ENCODE measurements around the gene ODAD3. TPM values are rescaled to one million over a fixed set of nuclear protein-coding genes. Genes with fewer than 3 reads are reported as not detected.

The ODAD3 gene
- total RNA-seq, 1 experiment from 2014 or later, result 3.9 TPM

DNA sequence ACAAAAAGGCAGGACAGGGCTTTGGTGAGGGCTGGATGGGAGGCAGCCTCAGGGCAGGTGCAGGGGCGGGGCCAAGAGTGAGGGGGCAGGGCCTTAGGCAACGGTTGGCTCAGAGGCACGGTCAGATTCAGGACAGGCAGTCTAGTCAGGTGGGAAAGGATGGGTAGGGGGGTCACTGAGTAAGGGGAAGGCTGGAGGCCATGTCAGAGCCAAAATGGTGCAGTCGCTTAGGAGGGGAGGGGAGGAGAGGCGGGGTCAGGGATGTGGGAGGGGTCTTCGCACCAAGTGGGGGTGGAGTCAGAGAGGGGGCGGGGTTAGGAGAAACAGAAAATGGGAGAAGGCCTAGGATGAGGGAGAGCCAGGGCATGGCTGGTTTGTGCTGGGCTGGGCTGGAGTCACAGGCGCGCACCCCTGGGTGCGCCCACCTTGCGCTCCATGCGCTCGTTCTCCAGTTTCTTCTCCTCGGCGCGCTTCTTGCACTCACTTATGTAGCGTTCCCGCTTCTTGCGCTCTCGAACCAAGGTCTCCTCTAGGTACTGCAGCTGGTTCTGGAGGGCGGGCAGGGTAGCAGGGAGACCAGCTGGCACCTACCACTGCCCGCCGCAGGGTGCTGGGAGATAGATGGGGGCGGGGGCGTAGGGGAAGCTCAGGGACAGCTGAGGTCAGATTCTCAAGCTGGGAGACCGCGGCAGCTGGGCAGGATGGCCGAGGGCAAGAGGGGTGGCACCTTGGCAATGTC, 9.0 kb downstream of the ODAD3 start:
- no TSS peak for BruUV-seq (replicated peaks)
- intact Hi-C loops (cut with micrococcal nuclease), result no loop called here
- H3K9ac ChIP-seq (ENCODE audit: low read length), result no peak overlapping the region

GRCh38 chr19:11423791-11424181, 11.1 kb downstream of the ODAD3 start:
- no peaks in the 10 kb centered on the region for H3K79me2 ChIP-seq (ENCODE audit: low read length)
- intact Hi-C loops (cut with micrococcal nuclease), result no loop called here
- H3K9me3 ChIP-seq (ENCODE audit: low read length), result no peaks in the 10 kb centered on the region
- H4K20me1 ChIP-seq (ENCODE audit: low read length), result no peaks in the 10 kb centered on the region
- BruUV-seq (replicated peaks), result no TSS peak
- H3K4me1 ChIP-seq (ENCODE audit: insufficient read depth, low read length), result no peaks in the 10 kb centered on the region
- H3K9me2 ChIP-seq (replicated peaks; ENCODE audit: low read length), result no peaks in the 10 kb centered on the region
- TF ChIP-seq EZH2 (IDR thresholded peaks at IDR 0.05; ENCODE audit: low read length, unreplicated experiment) (no peak), EZH2phosphoT487 (IDR thresholded peaks at IDR 0.05; ENCODE audit: borderline replicate concordance, low read length) (no peak)
- TF ChIP-seq, protein P1, sequence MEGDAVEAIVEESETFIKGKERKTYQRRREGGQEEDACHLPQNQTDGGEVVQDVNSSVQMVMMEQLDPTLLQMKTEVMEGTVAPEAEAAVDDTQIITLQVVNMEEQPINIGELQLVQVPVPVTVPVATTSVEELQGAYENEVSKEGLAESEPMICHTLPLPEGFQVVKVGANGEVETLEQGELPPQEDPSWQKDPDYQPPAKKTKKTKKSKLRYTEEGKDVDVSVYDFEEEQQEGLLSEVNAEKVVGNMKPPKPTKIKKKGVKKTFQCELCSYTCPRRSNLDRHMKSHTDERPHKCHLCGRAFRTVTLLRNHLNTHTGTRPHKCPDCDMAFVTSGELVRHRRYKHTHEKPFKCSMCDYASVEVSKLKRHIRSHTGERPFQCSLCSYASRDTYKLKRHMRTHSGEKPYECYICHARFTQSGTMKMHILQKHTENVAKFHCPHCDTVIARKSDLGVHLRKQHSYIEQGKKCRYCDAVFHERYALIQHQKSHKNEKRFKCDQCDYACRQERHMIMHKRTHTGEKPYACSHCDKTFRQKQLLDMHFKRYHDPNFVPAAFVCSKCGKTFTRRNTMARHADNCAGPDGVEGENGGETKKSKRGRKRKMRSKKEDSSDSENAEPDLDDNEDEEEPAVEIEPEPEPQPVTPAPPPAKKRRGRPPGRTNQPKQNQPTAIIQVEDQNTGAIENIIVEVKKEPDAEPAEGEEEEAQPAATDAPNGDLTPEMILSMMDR (conservative IDR thresholded peaks at IDR 0.05; ENCODE audit: low read depth, low read length), result no peak
- no peaks in the 10 kb centered on the region for H3F3A ChIP-seq (ENCODE audit: low read length, unreplicated experiment)
- no peak overlapping the region for H3K4me3 ChIP-seq (ENCODE audit: low read length)
- POLR2A ChIA-PET (ENCODE audit: unreplicated experiment), result no interaction called here
- H3K9ac ChIP-seq (ENCODE audit: low read length), result no peak overlapping the region
- CTCF ChIA-PET, result no interaction called here
- no peaks in the 10 kb centered on the region for H3K36me3 ChIP-seq (ENCODE audit: low read depth, low read length)
- DNase-seq (no peak), ATAC-seq (no peak)
- no peak overlapping the region for H2AFZ ChIP-seq (ENCODE audit: low read length)
- H3K27me3 ChIP-seq (ENCODE audit: low read length), result no peaks in the 10 kb centered on the region
- H3K4me2 ChIP-seq (ENCODE audit: low read length), result no peak overlapping the region
- no peak overlapping the region for H3K27ac ChIP-seq (ENCODE audit: low read length)

More for the DNA sequence above, 9.0 kb downstream of the ODAD3 start:
- no peak for TF ChIP-seq EZH2 (IDR thresholded peaks at IDR 0.05; ENCODE audit: low read length, unreplicated experiment)
- TF ChIP-seq EZH2phosphoT487 (IDR thresholded peaks at IDR 0.05; ENCODE audit: borderline replicate concordance, low read length), result no peak
- H3K27ac ChIP-seq (ENCODE audit: low read length), result no peak overlapping the region
- no peak overlapping the region for H3K4me3 ChIP-seq (ENCODE audit: low read length)
- POLR2A ChIA-PET (ENCODE audit: unreplicated experiment), result no interaction called here
- H3F3A ChIP-seq (ENCODE audit: low read length, unreplicated experiment), result no peaks in the 10 kb centered on the region
- no peaks in the 10 kb centered on the region for H3K9me3 ChIP-seq (ENCODE audit: low read length)
- DNase-seq (no peak), ATAC-seq (no peak)
- H3K4me2 ChIP-seq (ENCODE audit: low read length), result no peak overlapping the region
- no peaks in the 10 kb centered on the region for H3K27me3 ChIP-seq (ENCODE audit: low read length)
- H2AFZ ChIP-seq (ENCODE audit: low read length), result no peak overlapping the region
- no peaks in the 10 kb centered on the region for H3K4me1 ChIP-seq (ENCODE audit: insufficient read depth, low read length)
- H3K36me3 ChIP-seq (ENCODE audit: low read depth, low read length), result no peaks in the 10 kb centered on the region
- H4K20me1 ChIP-seq (ENCODE audit: low read length), result no peaks in the 10 kb centered on the region
- no peaks in the 10 kb centered on the region for H3K79me2 ChIP-seq (ENCODE audit: low read length)
- CTCF ChIA-PET, result no interaction called here
- H3K9me2 ChIP-seq (replicated peaks; ENCODE audit: low read length), result no peaks in the 10 kb centered on the region

DNA sequence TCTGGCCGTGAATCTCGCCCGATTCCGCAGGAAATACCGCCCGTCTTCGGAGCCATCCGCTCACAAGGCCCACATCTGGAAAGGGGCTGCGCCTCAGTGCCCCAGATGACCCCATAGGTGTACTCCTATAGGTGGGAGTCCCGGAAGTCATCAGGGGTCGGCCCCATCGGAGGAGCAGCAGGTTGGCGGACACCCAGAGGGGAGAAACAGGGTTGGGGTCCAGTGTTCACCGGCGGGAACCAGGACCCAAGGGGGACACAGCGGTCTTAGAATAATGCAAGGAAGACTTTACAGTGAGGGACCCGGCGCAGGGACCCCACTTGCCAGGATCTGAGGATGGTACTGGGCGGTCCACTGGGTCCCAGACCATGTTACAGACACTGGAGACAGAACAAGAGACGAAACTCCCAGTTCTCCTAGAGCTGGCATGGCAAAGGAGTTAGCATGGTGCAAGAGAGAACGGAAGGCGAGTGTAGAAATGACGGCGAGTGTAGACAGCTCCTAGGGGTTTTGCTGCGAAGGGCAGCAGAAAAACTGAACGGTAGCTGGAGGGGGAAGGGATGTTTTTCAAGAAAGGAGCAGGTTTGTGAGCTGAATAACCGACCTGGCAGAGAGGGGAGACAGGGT, 11.6 kb downstream of the ODAD3 start:
- Histone ChIP-seq H3K27me3 (ENCODE audit: low read length) (no peaks in the 10 kb centered on the region), H3K4me3 (ENCODE audit: low read length) (no peak overlapping the region), H3K36me3 (ENCODE audit: low read depth, low read length) (no peaks in the 10 kb centered on the region), H3K4me2 (ENCODE audit: low read length) (no peak overlapping the region), H3F3A (ENCODE audit: low read length, unreplicated experiment) (no peaks in the 10 kb centered on the region), H4K20me1 (ENCODE audit: low read length) (no peaks in the 10 kb centered on the region), H3K4me1 (ENCODE audit: insufficient read depth, low read length) (no peaks in the 10 kb centered on the region), H3K27ac (ENCODE audit: low read length) (no peak overlapping the region), H3K9me2 (replicated peaks; ENCODE audit: low read length) (no peaks in the 10 kb centered on the region), H3K9ac (ENCODE audit: low read length) (no peak overlapping the region), H2AFZ (ENCODE audit: low read length) (no peak overlapping the region), H3K79me2 (ENCODE audit: low read length) (no peaks in the 10 kb centered on the region), H3K9me3 (ENCODE audit: low read length) (no peaks in the 10 kb centered on the region)
- ChIA-PET POLR2A (ENCODE audit: unreplicated experiment) (no interaction called here), CTCF (no interaction called here)
- ATAC-seq, result no peak
- intact Hi-C loops (cut with micrococcal nuclease), result no loop called here
- no peak for DNase-seq
- no TSS peak for BruUV-seq (replicated peaks)
- TF ChIP-seq EZH2phosphoT487 (IDR thresholded peaks at IDR 0.05; ENCODE audit: borderline replicate concordance, low read length) (no peak), EZH2 (IDR thresholded peaks at IDR 0.05; ENCODE audit: low read length, unreplicated experiment) (no peak)
- TF ChIP-seq, protein P1 (conservative IDR thresholded peaks at IDR 0.05; ENCODE audit: low read depth, low read length), result no peak
